HEK293T (cell line): ENCODE data around the gene C2orf76.
"Not testable (repeated sequence)": the region's sequence is repeated elsewhere in the genome, so short reads cannot be mapped to it uniquely, and the experiment has no call there.

Experiments used
- CTCF ChIA-PET: fragments of 350-600 bp; formaldehyde crosslinking; extraction: SDS; loops from one replicate; lab custom pipeline; 2021; ENCODE audit warnings: antibody characterized with exemption, inconsistent platforms; lab: Yijun Ruan, JAX
- POLR2A ChIA-PET: fragments of 350-600 bp; formaldehyde crosslinking; extraction: SDS; loops from one replicate; lab custom pipeline; 2020; ENCODE audit warnings: antibody characterized with exemption, inconsistent platforms; lab: Yijun Ruan, JAX
- DNase-seq: peaks from one replicate; pipeline ENCODE4 v3.0.0; 2012; ENCODE audit warnings: mixed read lengths; ENCODE audit errors: extremely low spot score
- ARNT ChIP-seq: fragments of 450-650 bp; IDR thresholded peaks from 2 replicates; pipeline ENCODE4 v1.6.1; 2017; ENCODE audit warnings: mild to moderate bottlenecking
- BHLHE40 ChIP-seq: fragments of 450-650 bp; IDR thresholded peaks from 2 replicates; pipeline ENCODE4 v1.6.1; 2016; ENCODE audit warnings: mild to moderate bottlenecking, moderate library complexity, borderline replicate concordance
- CTBP1 ChIP-seq: fragments of 450-650 bp; IDR thresholded peaks from 2 replicates; pipeline ENCODE4 v1.6.1; 2016; ENCODE audit warnings: borderline replicate concordance
- ELF4 ChIP-seq: fragments of 450-650 bp; IDR thresholded peaks from 2 replicates; pipeline ENCODE4 v1.6.1; 2017; ENCODE audit warnings: antibody characterized with exemption
- FOXA1 ChIP-seq: fragments of 450-650 bp; IDR thresholded peaks from 2 replicates; pipeline ENCODE4 v1.6.1; 2016; ENCODE audit warnings: mild to moderate bottlenecking
- FOXK2 ChIP-seq: fragments of 450-650 bp; IDR thresholded peaks from 2 replicates; pipeline ENCODE4 v1.6.1; 2016; ENCODE audit warnings: mild to moderate bottlenecking
- FOXM1 ChIP-seq: fragments of 450-650 bp; IDR thresholded peaks from 2 replicates; pipeline ENCODE4 v1.6.1; 2017; ENCODE audit warnings: mild to moderate bottlenecking, borderline replicate concordance
- HDGF ChIP-seq: fragments of 450-650 bp; IDR thresholded peaks from 2 replicates; pipeline ENCODE4 v1.6.1; 2017; ENCODE audit warnings: antibody characterized with exemption, borderline replicate concordance
- L3MBTL2 ChIP-seq: fragments of 450-650 bp; conservative IDR thresholded peaks from 2 replicates; pipeline ENCODE4 v1.6.1; 2016; ENCODE audit warnings: mild to moderate bottlenecking
- LEF1 ChIP-seq: fragments of 450-650 bp; IDR thresholded peaks from 2 replicates; pipeline ENCODE4 v1.6.1; 2017; ENCODE audit warnings: mild to moderate bottlenecking, borderline replicate concordance
- NFRKB ChIP-seq: fragments of 450-650 bp; IDR thresholded peaks from 2 replicates; pipeline ENCODE4 v1.6.1; 2016; ENCODE audit warnings: mild to moderate bottlenecking, moderate library complexity
- SP1 ChIP-seq: fragments of 450-650 bp; IDR thresholded peaks from 2 replicates; pipeline ENCODE4 v1.6.1; 2017
- SUZ12 ChIP-seq: fragments of 450-650 bp; IDR thresholded peaks from 2 replicates; pipeline ENCODE4 v1.6.1; 2016; ENCODE audit warnings: mild to moderate bottlenecking
- ZNF384 ChIP-seq: fragments of 450-650 bp; IDR thresholded peaks from 2 replicates; pipeline ENCODE4 v1.6.1; 2016
- TF ChIP-seq, protein P1 (sequence below): fragments of 450-650 bp; IDR thresholded peaks from 2 replicates; pipeline ENCODE4 v1.6.1; 2016

Gene C2orf76

DNA sequence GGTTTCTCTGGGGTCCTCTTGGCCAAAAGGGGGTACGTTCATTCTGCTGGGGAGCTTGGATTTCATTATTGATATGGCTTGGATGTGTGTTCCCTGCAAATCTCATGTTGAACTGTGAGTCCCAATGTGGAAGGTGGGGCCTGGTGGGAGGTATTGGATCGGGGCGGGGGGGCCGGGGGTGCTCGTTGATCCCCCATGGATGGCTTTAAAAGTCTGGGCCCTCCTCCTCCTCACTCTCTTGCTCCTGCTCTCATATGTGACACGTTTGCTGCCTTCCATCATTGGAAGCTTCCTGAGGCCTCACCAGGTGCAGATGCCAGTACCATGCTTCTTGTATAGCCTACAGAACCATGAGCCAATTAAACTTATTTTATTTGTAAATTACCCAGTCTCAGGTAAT lies 11.9 kb upstream of the C2orf76 start:
- ChIA-PET CTCF (no interaction called here), POLR2A (interaction anchor here (3.0 kb wide), 1 partner anchor 11 kb away, joined by 13 read pairs; the partner anchor contains the start of genes C2orf76 and DBI)
- no peak for DNase-seq
- TF ChIP-seq NFRKB, result no peak
- TF ChIP-seq HDGF, result no peak
- no peak for TF ChIP-seq BHLHE40
- TF ChIP-seq LEF1, result no peak
- no peak for TF ChIP-seq ZNF384
- TF ChIP-seq, protein P1, sequence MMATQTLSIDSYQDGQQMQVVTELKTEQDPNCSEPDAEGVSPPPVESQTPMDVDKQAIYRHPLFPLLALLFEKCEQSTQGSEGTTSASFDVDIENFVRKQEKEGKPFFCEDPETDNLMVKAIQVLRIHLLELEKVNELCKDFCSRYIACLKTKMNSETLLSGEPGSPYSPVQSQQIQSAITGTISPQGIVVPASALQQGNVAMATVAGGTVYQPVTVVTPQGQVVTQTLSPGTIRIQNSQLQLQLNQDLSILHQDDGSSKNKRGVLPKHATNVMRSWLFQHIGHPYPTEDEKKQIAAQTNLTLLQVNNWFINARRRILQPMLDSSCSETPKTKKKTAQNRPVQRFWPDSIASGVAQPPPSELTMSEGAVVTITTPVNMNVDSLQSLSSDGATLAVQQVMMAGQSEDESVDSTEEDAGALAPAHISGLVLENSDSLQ, result no peak
- no peak for TF ChIP-seq ARNT
- TF ChIP-seq ELF4, result no peak
- TF ChIP-seq L3MBTL2, result no peak
- TF ChIP-seq SUZ12, result no peak

DNA sequence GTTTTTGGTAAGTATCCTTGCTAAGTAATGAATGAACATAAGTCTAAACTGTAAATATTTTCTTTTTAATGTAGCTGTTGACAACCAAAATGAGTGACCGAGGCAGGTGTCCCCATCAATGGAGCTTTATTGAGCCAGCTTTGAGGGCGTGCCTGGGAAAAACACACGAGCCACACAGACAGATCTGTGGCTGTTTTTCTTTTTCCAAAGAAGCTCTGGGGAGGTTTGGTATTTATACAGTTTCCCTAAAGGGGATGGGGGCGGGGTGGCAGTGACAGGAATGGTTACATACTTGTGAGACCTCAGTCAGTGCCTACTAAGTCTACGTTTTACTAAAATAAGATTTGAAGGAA lies 11.3 kb upstream of the C2orf76 start:
- CTCF ChIA-PET, result no interaction called here
- POLR2A ChIA-PET, result interaction anchor here (3.0 kb wide), 1 partner anchor 11 kb away, joined by 13 read pairs; the partner anchor contains the start of genes C2orf76 and DBI
- no peak for DNase-seq
- TF ChIP-seq ARNT, result no peak
- TF ChIP-seq SP1, result no peak
- TF ChIP-seq ELF4, result no peak
- TF ChIP-seq FOXK2, result no peak
- TF ChIP-seq FOXM1, result no peak
- TF ChIP-seq FOXA1, result no peak

DNA sequence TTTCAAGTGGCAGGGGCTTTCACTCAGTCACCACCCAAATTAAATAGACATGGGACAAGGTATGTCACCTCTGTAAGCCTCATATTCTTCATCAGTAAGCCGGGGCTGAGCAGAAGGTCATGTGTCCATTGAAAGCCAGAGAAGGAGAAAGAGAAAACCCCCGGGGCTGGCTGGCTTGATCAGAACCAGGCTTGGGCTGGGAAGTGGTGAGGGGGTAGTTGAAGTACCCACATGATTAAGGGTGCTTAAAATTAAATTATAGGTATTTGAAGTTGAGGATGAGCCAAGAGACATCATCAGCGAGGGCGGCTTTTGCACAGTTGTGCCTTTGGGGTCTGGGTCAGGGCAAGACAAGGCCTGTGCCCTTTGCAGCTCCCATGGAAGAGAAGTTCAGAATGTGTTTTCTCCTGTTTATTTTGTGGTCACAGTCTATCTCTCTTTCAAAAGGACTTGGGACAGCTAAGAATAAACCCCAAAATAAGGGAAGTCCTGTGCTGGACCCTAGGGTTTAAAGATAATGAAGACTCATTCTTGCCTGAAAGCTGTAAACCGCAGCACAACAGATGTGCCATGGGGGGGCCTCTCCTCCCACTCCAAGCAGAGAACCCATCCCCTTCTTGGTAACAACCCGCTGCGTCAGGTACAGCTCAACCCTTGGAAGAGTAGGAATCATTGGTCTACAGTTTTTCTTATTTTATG lies 10.8 kb upstream of the C2orf76 start:
- TF ChIP-seq L3MBTL2 (no peak), FOXM1 (no peak), LEF1 (no peak), ZNF384 (no peak), FOXK2 (no peak), FOXA1 (no peak)
- POLR2A ChIA-PET, result interaction anchor here (1.2 to 3.0 kb wide), 2 partner anchors 10 to 11 kb away, joined by 4 to 13 read pairs; partner anchors contain the start of genes C2orf76 and DBI
- no peak for DNase-seq
- CTCF ChIA-PET, result no interaction called here

DNA sequence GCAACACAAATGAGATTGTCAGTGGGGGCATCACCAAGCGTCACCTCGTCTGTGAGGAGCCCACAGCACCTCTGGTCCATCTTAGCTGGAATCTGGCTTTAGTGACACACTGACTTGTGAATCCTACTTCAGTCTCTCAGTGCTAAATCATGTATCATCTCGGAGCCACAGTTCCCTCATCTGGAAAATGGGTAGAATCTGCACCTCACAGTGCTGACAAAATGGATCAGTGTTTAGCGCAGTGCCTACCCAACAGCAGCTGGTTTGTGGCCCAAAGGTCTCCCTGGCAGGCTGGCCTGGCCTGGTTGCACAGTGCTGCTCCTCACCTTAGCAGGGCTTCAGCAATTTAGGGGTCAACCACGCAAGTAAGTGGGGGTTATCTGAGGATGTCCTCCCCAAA lies 10.2 kb upstream of the C2orf76 start:
- ChIA-PET POLR2A (interaction anchor here (1.2 kb wide), 1 partner anchor 10 kb away, joined by 4 read pairs; the partner anchor contains the start of genes C2orf76 and DBI), CTCF (no interaction called here)
- DNase-seq, result no peak
- TF ChIP-seq ARNT, result no peak
- no peak for TF ChIP-seq HDGF
- no peak for TF ChIP-seq BHLHE40
- TF ChIP-seq SUZ12, result no peak

DNA sequence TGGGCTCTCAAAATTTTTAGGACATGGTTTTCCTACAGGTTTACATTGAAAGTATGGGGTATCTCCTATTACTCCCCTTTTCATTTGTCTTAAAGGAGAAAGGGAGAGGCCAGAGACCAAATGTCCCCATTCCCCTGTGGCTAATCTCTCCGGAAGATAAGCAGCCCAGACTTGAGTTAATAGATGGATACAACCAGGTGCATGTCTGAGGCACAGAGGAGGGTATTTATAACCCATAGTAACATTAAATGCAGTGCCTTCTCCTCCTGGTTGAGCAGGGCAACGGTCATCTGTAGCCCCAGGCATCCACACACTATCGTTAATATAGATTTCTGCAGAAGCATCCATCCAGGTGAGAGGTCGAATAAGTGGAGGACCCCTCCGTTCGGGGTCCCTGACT lies 9.8 kb upstream of the C2orf76 start:
- POLR2A ChIA-PET, result interaction anchor here (1.2 kb wide), 1 partner anchor 10 kb away, joined by 4 read pairs; the partner anchor contains the start of genes C2orf76 and DBI
- CTCF ChIA-PET, DNase-seq: not testable (repeated sequence)

DNA sequence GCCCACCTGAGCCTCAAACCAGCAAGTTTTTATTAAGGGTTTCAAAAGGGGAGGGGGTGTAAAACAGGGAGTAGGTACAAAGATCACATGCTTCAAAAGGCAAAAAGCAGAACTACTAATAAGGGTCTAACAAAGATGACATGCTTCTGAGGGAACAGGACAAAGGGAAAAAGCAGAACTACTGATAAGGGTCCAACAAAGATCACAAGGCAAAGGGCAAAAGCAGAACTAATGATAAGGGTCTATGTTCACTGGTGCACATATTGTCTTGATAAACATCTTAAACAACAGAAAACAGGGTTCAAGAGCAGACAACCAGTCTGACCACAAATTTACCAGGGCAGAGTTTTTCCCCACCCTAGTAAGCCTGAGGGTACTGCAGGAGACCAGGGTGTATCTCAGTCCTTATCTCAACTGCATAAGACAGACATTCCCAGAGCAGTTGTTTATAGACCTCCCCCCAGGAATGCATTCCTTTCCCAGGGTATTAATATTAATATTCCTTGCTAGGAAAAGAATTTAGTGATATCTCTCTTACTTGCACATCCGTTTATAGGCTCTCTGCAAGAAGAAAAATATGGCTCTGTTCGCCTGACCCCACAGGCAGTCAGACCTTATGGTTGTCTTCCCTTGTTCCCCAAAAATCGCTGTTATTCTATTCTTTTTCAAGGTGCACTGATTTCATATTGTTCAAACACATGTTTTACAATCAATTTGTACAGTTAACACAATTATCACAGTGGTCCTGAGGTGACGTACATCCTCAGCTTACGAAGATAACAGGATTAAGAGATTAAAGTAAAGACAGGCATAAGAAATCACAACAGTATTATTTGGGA lies 7.5 kb upstream of the C2orf76 start:
- CTCF ChIA-PET, DNase-seq, POLR2A ChIA-PET: not testable (repeated sequence)

DNA sequence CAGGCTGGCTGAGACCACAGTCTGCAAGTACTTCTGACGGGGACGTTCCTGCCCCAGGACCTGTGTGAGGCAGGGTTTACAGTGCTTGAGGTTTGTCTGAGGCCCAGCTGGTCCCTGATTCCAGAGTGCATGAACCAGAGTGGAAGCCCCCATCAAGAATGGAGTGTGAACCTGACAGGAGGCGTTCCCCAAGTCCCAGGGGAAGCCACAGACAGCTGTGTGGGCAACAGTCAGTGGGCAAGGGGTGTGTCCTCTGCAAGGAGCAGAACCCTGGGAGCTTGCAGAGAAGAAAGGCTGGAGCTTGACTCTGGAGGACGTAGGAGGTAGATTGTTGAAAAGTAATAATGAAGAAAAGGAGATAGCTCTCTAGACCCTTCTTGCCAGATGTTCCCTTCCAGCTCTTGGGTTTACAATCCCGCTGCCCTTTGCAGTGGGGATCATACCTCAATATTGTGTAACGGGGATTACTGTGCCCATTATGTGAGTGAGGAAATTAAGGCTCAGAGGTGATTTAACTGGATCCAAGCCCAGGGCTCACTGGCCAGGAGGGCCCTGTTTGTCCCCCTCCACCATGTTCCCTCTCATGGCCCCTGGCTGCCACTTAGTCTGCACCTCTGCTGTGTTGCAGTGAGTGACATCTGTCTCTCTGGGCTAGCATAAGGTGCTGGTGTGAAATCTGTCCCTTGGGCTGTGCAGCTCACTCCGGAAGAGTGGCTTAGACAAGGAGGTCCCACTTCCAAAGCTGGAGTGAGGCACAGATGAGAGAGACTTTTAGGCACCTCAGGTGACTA lies 6.3 kb upstream of the C2orf76 start:
- no peak for DNase-seq
- POLR2A ChIA-PET, result no interaction called here
- CTCF ChIA-PET, result no interaction called here
- TF ChIP-seq L3MBTL2 (no peak), ELF4 (no peak), HDGF (no peak), FOXA1 (no peak), SP1 (no peak), SUZ12 (no peak), CTBP1 (no peak)

DNA sequence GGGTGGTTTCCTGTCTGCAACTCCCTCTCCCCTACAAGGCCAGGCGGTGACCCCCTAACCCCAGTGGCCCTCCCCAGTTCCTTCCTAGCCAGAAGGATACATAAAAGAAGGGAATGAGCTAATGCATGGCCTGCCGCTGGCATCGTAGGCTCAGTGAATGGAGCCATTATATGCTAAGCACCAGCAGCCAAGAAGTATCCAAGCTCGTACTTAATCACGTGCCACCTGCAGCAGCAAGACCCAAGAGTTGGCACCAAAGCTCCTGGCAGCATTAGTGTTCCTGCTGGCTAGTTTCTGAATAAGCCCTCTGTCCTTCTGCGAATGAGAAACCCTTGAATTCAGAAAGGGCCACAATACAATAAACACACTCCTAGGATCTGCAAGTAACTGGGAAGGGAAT lies 4.5 kb upstream of the C2orf76 start:
- DNase-seq, result no peak
- POLR2A ChIA-PET, result no interaction called here
- CTCF ChIA-PET, result no interaction called here
- TF ChIP-seq, protein P1, result no peak
- no peak for TF ChIP-seq HDGF
- no peak for TF ChIP-seq SUZ12
- no peak for TF ChIP-seq ELF4
- no peak for TF ChIP-seq BHLHE40
- TF ChIP-seq LEF1, result no peak
- TF ChIP-seq ARNT, result no peak
- no peak for TF ChIP-seq FOXK2
